Activated B cell treated with CpG ODN at 0.5 μM for 24 hours (primary cell): ENCODE measurements around the gene TAS2R13. TPM values are rescaled to one million over a fixed set of nuclear protein-coding genes. Genes with fewer than 3 reads are reported as not detected.

Experiments
- ATAC-seq: fragments of 200-7000 bp; cut with Tn5 transposase; one replicate; pipeline ENCODE4 v1.10.0; 2021; ENCODE audit warnings: low read depth, mild to moderate bottlenecking, moderate library complexity
- CTCF ChIA-PET: fragments of 350-600 bp; sonication (Branson Sonifier 250); formaldehyde crosslinking; loops from one replicate; lab custom pipeline; 2021; ENCODE audit warnings: antibody characterized with exemption; lab: Charles Lee
- POLR2A ChIA-PET: fragments of 350-600 bp; sonication (Branson Sonifier 250); formaldehyde crosslinking; loops from one replicate; lab custom pipeline; 2021; ENCODE audit warnings: antibody characterized with exemption; lab: Charles Lee
- DNase-seq: peaks from one replicate; pipeline ENCODE4 v3.0.0; 2022
- H3K27ac Mint-ChIP-seq: one replicate; pipeline ENCODE4 v1.8.0; 2020; ENCODE audit warnings: mixed read lengths
- H3K27me3 Mint-ChIP-seq: one replicate; pipeline ENCODE4 v1.8.0; 2021; ENCODE audit warnings: mixed read lengths
- H3K36me3 Mint-ChIP-seq: one replicate; pipeline ENCODE4 v1.8.0; 2021; ENCODE audit warnings: low read depth, mixed read lengths
- H3K4me1 Mint-ChIP-seq: one replicate; pipeline ENCODE4 v1.8.0; 2021; ENCODE audit warnings: mixed read lengths
- H3K4me3 Mint-ChIP-seq: one replicate; pipeline ENCODE4 v1.8.0; 2020; ENCODE audit warnings: mild to moderate bottlenecking, mixed read lengths
- H3K9me3 Mint-ChIP-seq: one replicate; pipeline ENCODE4 v1.8.0; 2020; ENCODE audit warnings: mixed read lengths
- intact Hi-C: fragments of 100-400 bp; cut with micrococcal nuclease; formaldehyde crosslinking; loops from one replicate; pipeline ENCODE4 v1.15.1; 2024
- total RNA-seq: library from RNA; stranded (reverse); gene quantifications from 2 replicates; pipeline ENCODE4 v1.2.3, GENCODE V29; 2022
- TF ChIP-seq, protein P1 (sequence below): fragments of 200-600 bp; IDR thresholded peaks from one replicate; pipeline ENCODE4 v1.8.0; 2022; ENCODE audit warnings: antibody characterized with exemption, mild to moderate bottlenecking

Gene TAS2R13
- total RNA-seq, 1 donor from 2014 or later = 1.00 TPM

- H3K4me1 Mint-ChIP-seq = no peaks in the 10 kb centered on the region
- no peak overlapping the region for H3K4me3 Mint-ChIP-seq
- TF ChIP-seq, protein P1, sequence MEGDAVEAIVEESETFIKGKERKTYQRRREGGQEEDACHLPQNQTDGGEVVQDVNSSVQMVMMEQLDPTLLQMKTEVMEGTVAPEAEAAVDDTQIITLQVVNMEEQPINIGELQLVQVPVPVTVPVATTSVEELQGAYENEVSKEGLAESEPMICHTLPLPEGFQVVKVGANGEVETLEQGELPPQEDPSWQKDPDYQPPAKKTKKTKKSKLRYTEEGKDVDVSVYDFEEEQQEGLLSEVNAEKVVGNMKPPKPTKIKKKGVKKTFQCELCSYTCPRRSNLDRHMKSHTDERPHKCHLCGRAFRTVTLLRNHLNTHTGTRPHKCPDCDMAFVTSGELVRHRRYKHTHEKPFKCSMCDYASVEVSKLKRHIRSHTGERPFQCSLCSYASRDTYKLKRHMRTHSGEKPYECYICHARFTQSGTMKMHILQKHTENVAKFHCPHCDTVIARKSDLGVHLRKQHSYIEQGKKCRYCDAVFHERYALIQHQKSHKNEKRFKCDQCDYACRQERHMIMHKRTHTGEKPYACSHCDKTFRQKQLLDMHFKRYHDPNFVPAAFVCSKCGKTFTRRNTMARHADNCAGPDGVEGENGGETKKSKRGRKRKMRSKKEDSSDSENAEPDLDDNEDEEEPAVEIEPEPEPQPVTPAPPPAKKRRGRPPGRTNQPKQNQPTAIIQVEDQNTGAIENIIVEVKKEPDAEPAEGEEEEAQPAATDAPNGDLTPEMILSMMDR = no peak
- no peak overlapping the region for H3K27ac Mint-ChIP-seq
- peaks cover 53% of the 10 kb centered on the region for H3K36me3 Mint-ChIP-seq
- H3K9me3 Mint-ChIP-seq = peaks cover 44% of the 10 kb centered on the region
- ChIA-PET POLR2A (no interaction called here), CTCF (no interaction called here)
- intact Hi-C loops = no loop called here
- DNase-seq (no peak), ATAC-seq (no peak)
- no peaks in the 10 kb centered on the region for H3K27me3 Mint-ChIP-seq
Measured at GRCh38 chr12:10861366-10861765, 48.0 kb downstream of the TAS2R13 start.

Other genes with a start within 250 kb of the TAS2R13 start
- gene STYK1, start 235.5 kb downstream of the TAS2R13 start, total RNA-seq = not detected in 2 replicates
- 50.3 and 58.8 TPM in 2 replicates for gene YBX3, start 186.2 kb downstream of the TAS2R13 start, total RNA-seq
- gene TAS2R7, start 106.9 kb downstream of the TAS2R13 start, total RNA-seq = not detected in 2 replicates
- gene TAS2R8, start 102.3 kb downstream of the TAS2R13 start, total RNA-seq = not detected in 2 replicates
- not detected in 2 replicates for gene TAS2R9, start 99.4 kb downstream of the TAS2R13 start, total RNA-seq
- 0.27 and 0.44 TPM in 2 replicates for gene TAS2R10, start 83.2 kb downstream of the TAS2R13 start, total RNA-seq
- 0.98 and 3.0 TPM in 2 replicates for gene PRR4, start 60.1 kb downstream of the TAS2R13 start, total RNA-seq
- gene PRH1, start 25.3 kb downstream of the TAS2R13 start, total RNA-seq = 27.6 and 35.2 TPM in 2 replicates
- not detected in 2 replicates for gene PRH2, start 19.7 kb upstream of the TAS2R13 start, total RNA-seq
- 2.9 and 3.1 TPM in 2 replicates for gene TAS2R14, start 29.7 kb upstream of the TAS2R13 start, total RNA-seq
- gene TAS2R50, start 77.3 kb upstream of the TAS2R13 start, total RNA-seq = 1.0 and 1.2 TPM in 2 replicates
- 1.7 and 2.4 TPM in 2 replicates for gene TAS2R20, start 88.7 kb upstream of the TAS2R13 start, total RNA-seq
- gene TAS2R19, start 113.1 kb upstream of the TAS2R13 start, total RNA-seq = 2.9 and 4.0 TPM in 2 replicates
- 4.3 and 5.3 TPM in 2 replicates for gene TAS2R31, start 121.8 kb upstream of the TAS2R13 start, total RNA-seq
- 0.60 and 1.5 TPM in 2 replicates for gene TAS2R46, start 152.7 kb upstream of the TAS2R13 start, total RNA-seq
- gene TAS2R43, start 182.8 kb upstream of the TAS2R13 start, total RNA-seq = 1.7 and 2.7 TPM in 2 replicates
- gene TAS2R30, start 225.1 kb upstream of the TAS2R13 start, total RNA-seq = 3.4 and 6.3 TPM in 2 replicates